Measurements from ENCODE around the gene TTC39B.
A peak's percentile ranks its signal among the peaks of the same experiment; 100 is the strongest.

The TTC39B gene

GRCh38 chr9:15136646-15137045 lies 170.4 kb downstream of the TTC39B start:
- no peaks in the 10 kb centered on the region for H3K9me3 ChIP-seq (ENCODE audit: control insufficient read depth, low read length)
- no peak overlapping the region for H3K4me3 ChIP-seq (ENCODE audit: extremely low read depth, insufficient read depth, low read length, poor library complexity, severe bottlenecking)
- H3K27ac ChIP-seq (ENCODE audit: low read depth, low read length, severe bottlenecking): no peak overlapping the region
- no peaks in the 10 kb centered on the region for H3K36me3 ChIP-seq (ENCODE audit: control insufficient read depth, insufficient read depth, low read length)
- no peaks in the 10 kb centered on the region for H3K4me1 ChIP-seq (ENCODE audit: control insufficient read depth, insufficient read depth, low read length, poor library complexity, severe bottlenecking)
- 83 to 94% methylated on average over 2 to 3 of the region's 5 CpGs for WGBS, 2 experiments (ENCODE audit: insufficient coverage in 2 of 2)

DNA sequence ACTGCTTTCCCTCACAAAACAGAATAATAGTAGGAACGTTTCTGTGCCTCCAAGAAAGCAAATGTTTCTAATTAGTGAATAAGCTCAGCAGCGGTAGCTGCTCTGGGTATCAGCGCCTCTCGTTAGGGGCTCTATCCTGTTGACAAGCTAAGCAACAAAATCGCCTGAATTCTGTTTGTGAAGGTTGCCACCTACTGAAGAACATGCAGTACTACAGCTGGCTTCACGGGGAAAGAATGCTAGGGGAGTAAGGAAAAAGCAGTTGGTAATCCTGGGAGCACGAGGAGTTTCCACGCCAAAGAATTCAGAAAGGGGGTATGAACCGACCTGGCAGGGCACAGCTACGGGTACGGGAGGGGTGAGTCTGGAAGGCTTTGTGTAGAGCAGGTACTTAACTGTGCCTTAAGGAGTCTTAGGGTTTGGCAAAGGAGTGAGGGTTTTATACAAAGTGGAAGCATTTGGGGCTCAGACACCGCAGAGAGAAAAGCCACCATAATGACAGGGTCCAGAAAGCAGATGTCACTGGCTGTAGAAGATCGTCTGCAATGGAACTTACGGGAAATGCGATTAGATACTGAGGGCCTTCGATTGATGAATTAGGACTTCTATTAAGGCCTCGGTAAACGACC lies 171.7 kb downstream of the TTC39B start:
- Histone ChIP-seq H3K4me3 (ENCODE audit: extremely low read depth, insufficient read depth, low read length, poor library complexity, severe bottlenecking) (no peak overlapping the region), H3K4me1 (ENCODE audit: control insufficient read depth, insufficient read depth, low read length, poor library complexity, severe bottlenecking) (no peaks in the 10 kb centered on the region), H3K36me3 (ENCODE audit: control insufficient read depth, insufficient read depth, low read length) (no peaks in the 10 kb centered on the region), H3K9me3 (ENCODE audit: control insufficient read depth, low read length) (no peaks in the 10 kb centered on the region), H3K27ac (ENCODE audit: low read depth, low read length, severe bottlenecking) (no peak overlapping the region)
- 38 to 39% methylated on average over 16 to 18 of the region's 18 CpGs for WGBS, 2 experiments (ENCODE audit: insufficient coverage in 2 of 2)

GRCh38 chr9:15133488-15133887 lies 173.5 kb downstream of the TTC39B start:
- Histone ChIP-seq H3K9me3 (ENCODE audit: control insufficient read depth, low read length) (no peaks in the 10 kb centered on the region), H3K4me3 (ENCODE audit: extremely low read depth, insufficient read depth, low read length, poor library complexity, severe bottlenecking) (no peak overlapping the region), H3K27ac (ENCODE audit: low read depth, low read length, severe bottlenecking) (no peak overlapping the region), H3K4me1 (ENCODE audit: control insufficient read depth, insufficient read depth, low read length, poor library complexity, severe bottlenecking) (no peaks in the 10 kb centered on the region), H3K36me3 (ENCODE audit: control insufficient read depth, insufficient read depth, low read length) (no peaks in the 10 kb centered on the region)
- 100% methylated on average over 1 of the region's 3 CpGs for WGBS, 2 experiments (ENCODE audit: insufficient coverage in 2 of 2)

DNA sequence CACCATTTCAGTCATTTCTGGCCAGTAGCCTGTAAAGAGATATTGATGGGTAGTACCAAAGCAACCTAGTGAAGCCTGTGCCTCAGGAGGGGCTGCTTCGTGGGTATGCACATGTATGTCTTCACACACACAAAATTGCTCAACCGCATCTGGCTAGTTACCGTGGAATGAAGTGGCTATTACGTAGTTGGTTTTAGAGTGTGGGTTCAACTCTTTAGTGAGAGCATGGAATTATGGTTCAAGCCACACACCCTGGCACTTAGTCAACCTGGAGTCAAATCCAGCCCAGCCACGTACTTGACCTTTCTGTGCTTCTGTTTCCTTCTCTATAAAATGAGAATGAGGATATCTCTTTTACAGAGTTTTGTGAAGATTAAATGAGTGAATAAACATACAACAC lies 174.9 kb downstream of the TTC39B start:
- no peaks in the 10 kb centered on the region for H3K4me1 ChIP-seq (ENCODE audit: control insufficient read depth, insufficient read depth, low read length, poor library complexity, severe bottlenecking)
- no peaks in the 10 kb centered on the region for H3K36me3 ChIP-seq (ENCODE audit: control insufficient read depth, insufficient read depth, low read length)
- H3K27ac ChIP-seq (ENCODE audit: low read depth, low read length, severe bottlenecking): no peak overlapping the region
- no peak overlapping the region for H3K4me3 ChIP-seq (ENCODE audit: extremely low read depth, insufficient read depth, low read length, poor library complexity, severe bottlenecking)
- H3K9me3 ChIP-seq (ENCODE audit: control insufficient read depth, low read length): no peaks in the 10 kb centered on the region
- no CpG with 5 or more reads among the region's 5 CpGs for WGBS, 2 experiments (ENCODE audit: insufficient coverage in 2 of 2)

GRCh38 chr9:15131094-15131493 lies 175.9 kb downstream of the TTC39B start:
- WGBS, 2 experiments (ENCODE audit: insufficient coverage in 2 of 2): 82 to 91% methylated on average over 3 to 4 of the region's 5 CpGs
- H3K4me3 ChIP-seq (ENCODE audit: extremely low read depth, insufficient read depth, low read length, poor library complexity, severe bottlenecking): no peak overlapping the region
- no peaks in the 10 kb centered on the region for H3K36me3 ChIP-seq (ENCODE audit: control insufficient read depth, insufficient read depth, low read length)
- no peak overlapping the region for H3K27ac ChIP-seq (ENCODE audit: low read depth, low read length, severe bottlenecking)
- H3K9me3 ChIP-seq (ENCODE audit: control insufficient read depth, low read length): no peaks in the 10 kb centered on the region
- H3K4me1 ChIP-seq (ENCODE audit: control insufficient read depth, insufficient read depth, low read length, poor library complexity, severe bottlenecking): no peaks in the 10 kb centered on the region

- H3K9me3 ChIP-seq (ENCODE audit: control insufficient read depth, low read length): no peaks in the 10 kb centered on the region
- no peaks in the 10 kb centered on the region for H3K4me1 ChIP-seq (ENCODE audit: control insufficient read depth, insufficient read depth, low read length, poor library complexity, severe bottlenecking)
- H3K36me3 ChIP-seq (ENCODE audit: control insufficient read depth, insufficient read depth, low read length): no peaks in the 10 kb centered on the region
- WGBS, 2 experiments (ENCODE audit: insufficient coverage in 2 of 2): 91 to 100% methylated on average over 3 of the region's 5 CpGs
- H3K27ac ChIP-seq (ENCODE audit: low read depth, low read length, severe bottlenecking): no peak overlapping the region
- H3K4me3 ChIP-seq (ENCODE audit: extremely low read depth, insufficient read depth, low read length, poor library complexity, severe bottlenecking): no peak overlapping the region
These were observed 179.2 kb downstream of the TTC39B start for GRCh38 chr9:15127831-15128230.

GRCh38 chr9:15121630-15122029 lies 185.4 kb downstream of the TTC39B start:
- Histone ChIP-seq H3K9me3 (ENCODE audit: control insufficient read depth, low read length) (no peaks in the 10 kb centered on the region), H3K27ac (ENCODE audit: low read depth, low read length, severe bottlenecking) (no peak overlapping the region), H3K36me3 (ENCODE audit: control insufficient read depth, insufficient read depth, low read length) (no peaks in the 10 kb centered on the region), H3K4me1 (ENCODE audit: control insufficient read depth, insufficient read depth, low read length, poor library complexity, severe bottlenecking) (peaks cover 1% of the 10 kb centered on the region), H3K4me3 (ENCODE audit: extremely low read depth, insufficient read depth, low read length, poor library complexity, severe bottlenecking) (no peak overlapping the region)
- 75 to 86% methylated on average over 2 of the region's 2 CpGs for WGBS, 2 experiments (ENCODE audit: insufficient coverage in 2 of 2)

DNA sequence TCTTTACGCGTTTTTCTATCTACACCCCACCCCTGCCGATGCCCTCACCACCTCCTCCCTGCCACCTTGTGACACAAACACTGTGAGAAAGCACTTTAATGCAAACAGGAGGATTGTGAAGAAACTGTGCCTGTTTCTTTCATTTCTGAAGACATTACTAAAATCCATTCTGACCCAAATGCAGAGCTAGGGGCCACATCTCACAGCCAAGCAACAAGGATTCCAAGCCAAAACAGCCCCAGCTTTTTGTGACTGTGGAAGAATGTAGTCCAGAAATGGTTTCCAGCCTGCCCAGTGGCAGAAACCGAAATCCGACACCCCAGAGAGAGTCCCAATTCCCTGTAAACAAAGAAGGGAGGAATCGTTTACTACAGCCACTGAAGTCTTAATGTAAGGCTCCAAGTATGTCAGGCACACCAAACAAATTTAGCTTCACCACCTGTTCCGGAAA lies 190.9 kb downstream of the TTC39B start:
- H3K27ac ChIP-seq (ENCODE audit: low read depth, low read length, severe bottlenecking): peak overlapping the region; percentile 58
- H3K9me3 ChIP-seq (ENCODE audit: control insufficient read depth, low read length): no peaks in the 10 kb centered on the region
- peaks cover 7% of the 10 kb centered on the region for H3K4me1 ChIP-seq (ENCODE audit: control insufficient read depth, insufficient read depth, low read length, poor library complexity, severe bottlenecking)
- H3K36me3 ChIP-seq (ENCODE audit: control insufficient read depth, insufficient read depth, low read length): no peaks in the 10 kb centered on the region
- H3K4me3 ChIP-seq (ENCODE audit: extremely low read depth, insufficient read depth, low read length, poor library complexity, severe bottlenecking): no peak overlapping the region
- 60 to 86% methylated on average over 1 to 3 of the region's 7 CpGs for WGBS, 2 experiments (ENCODE audit: insufficient coverage in 2 of 2)

DNA sequence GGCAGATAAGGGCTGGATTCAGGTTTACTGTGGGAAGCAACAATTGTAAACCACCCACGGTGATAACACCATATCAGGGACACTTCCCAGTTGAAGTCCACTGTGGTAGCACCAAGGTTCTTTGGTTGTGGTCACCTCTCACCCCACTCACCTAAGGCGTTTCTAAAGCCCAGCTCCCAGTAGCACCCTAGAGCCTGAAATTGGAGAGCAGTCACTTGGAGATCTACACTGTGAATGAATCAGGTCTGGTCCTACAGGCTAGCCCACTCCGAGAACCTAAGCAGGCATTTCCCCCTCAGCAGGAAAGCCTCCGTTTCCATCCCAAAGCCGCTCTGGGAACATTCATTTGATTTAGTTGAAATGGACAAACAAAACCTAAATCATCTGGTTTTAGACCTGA lies 191.3 kb downstream of the TTC39B start:
- Histone ChIP-seq H3K9me3 (ENCODE audit: control insufficient read depth, low read length) (no peaks in the 10 kb centered on the region), H3K4me1 (ENCODE audit: control insufficient read depth, insufficient read depth, low read length, poor library complexity, severe bottlenecking) (peaks cover 7% of the 10 kb centered on the region), H3K27ac (ENCODE audit: low read depth, low read length, severe bottlenecking) (peak overlapping the region; percentile 58), H3K4me3 (ENCODE audit: extremely low read depth, insufficient read depth, low read length, poor library complexity, severe bottlenecking) (no peak overlapping the region), H3K36me3 (ENCODE audit: control insufficient read depth, insufficient read depth, low read length) (no peaks in the 10 kb centered on the region)
- 92 to 100% methylated on average over 3 to 4 of the region's 5 CpGs for WGBS, 2 experiments (ENCODE audit: insufficient coverage in 2 of 2)

GRCh38 chr9:15115041-15115440 lies 192.0 kb downstream of the TTC39B start:
- H3K36me3 ChIP-seq (ENCODE audit: control insufficient read depth, insufficient read depth, low read length): no peaks in the 10 kb centered on the region
- no peaks in the 10 kb centered on the region for H3K9me3 ChIP-seq (ENCODE audit: control insufficient read depth, low read length)
- H3K4me3 ChIP-seq (ENCODE audit: extremely low read depth, insufficient read depth, low read length, poor library complexity, severe bottlenecking): no peak overlapping the region
- peaks cover 7% of the 10 kb centered on the region for H3K4me1 ChIP-seq (ENCODE audit: control insufficient read depth, insufficient read depth, low read length, poor library complexity, severe bottlenecking)
- no peak overlapping the region for H3K27ac ChIP-seq (ENCODE audit: low read depth, low read length, severe bottlenecking)
- WGBS, 2 experiments (ENCODE audit: insufficient coverage in 2 of 2): 87% methylated on average over 2 of the region's 2 CpGs; no CpG with 5 or more reads in 1 of the 2 experiments

Measured in mesodermal cell (in vitro differentiated cells).